HepG2 (cell line): ENCODE results near the gene MAP3K1. TPM values are rescaled to one million over a fixed set of nuclear protein-coding genes. Genes with fewer than 3 reads are reported as not detected.

Source experiments
- ATAC-seq: fragments of 200-7000 bp; cut with Tn5 transposase; 3 replicates; pipeline ENCODE4 v1.9.1; 2020; ENCODE audit warnings: mild to moderate bottlenecking, moderate library complexity
- BruUV-seq: library from RNA; stranded (reverse); fragments of 400-500 nt; replicated peaks from 2 replicates; lab custom pipeline; 2021; lab: Mats Ljungman, UMichigan
- CTCF ChIA-PET: fragments of 300-600 bp; formaldehyde crosslinking; extraction: SDS; loops from one replicate; lab custom pipeline; 2021; ENCODE audit warnings: low total read pairs, inconsistent platforms, low intra/inter-chr PET ratio; lab: Yijun Ruan, JAX
- POLR2A ChIA-PET: fragments of 350-600 bp; sonication (Branson Sonifier 250); formaldehyde crosslinking; loops from one replicate; lab custom pipeline; 2020; ENCODE audit warnings: antibody characterized with exemption, inconsistent platforms; lab: Yijun Ruan, JAX
- DNase-seq: peaks from one replicate; pipeline ENCODE4 v3.0.0-alpha.2; 2015; ENCODE audit warnings: low spot score
- FAIRE-seq: peaks from 3 replicates; lab custom pipeline; 2011; peaks lifted over from hg19 to GRCh38; lab: Jason Lieb, UNC
- H2AFZ ChIP-seq: one replicate; pipeline ENCODE4 v1.6.1; 2011; ENCODE audit warnings: low read length, inconsistent platforms
- H3K27ac ChIP-seq: fragments of 300-600 bp; 3 replicates; pipeline ENCODE4 v1.8.0; 2011; ENCODE audit warnings: mixed run types, mild to moderate bottlenecking, mixed read lengths, low read length, inconsistent platforms; ENCODE audit not compliant: insufficient read depth; ENCODE audit errors: extremely low read length
- H3K27me3 ChIP-seq, 2 experiments: fragments of 200-600 bp in 1 of 2; 2 replicates in 1 of 2; 3 replicates in 1 of 2; pipeline versions ENCODE4 v1.6.0 to v1.8.0; 2011; ENCODE audit warnings: low read length in 2 of 2, mild to moderate bottlenecking in 2 of 2, moderate library complexity in 2 of 2, inconsistent platforms in 1 of 2; ENCODE audit not compliant: insufficient read depth in 2 of 2, control insufficient read depth in 1 of 2
- H3K36me3 ChIP-seq, 2 experiments: fragments of 200-600 bp in 1 of 2; replicated peaks in 1 of 2; 2 replicates in 1 of 2; 3 replicates in 1 of 2; pipeline versions ENCODE4 v1.5.1 to v1.8.0; 2011; ENCODE audit warnings: low read length in 2 of 2, inconsistent platforms in 1 of 2; ENCODE audit not compliant: insufficient read depth in 2 of 2, control insufficient read depth in 1 of 2
- H3K4me1 ChIP-seq: 2 replicates; pipeline ENCODE4 v1.5.1; 2012; ENCODE audit warnings: low read length, inconsistent platforms; ENCODE audit not compliant: insufficient read depth
- H3K4me2 ChIP-seq: 2 replicates; pipeline ENCODE4 v1.6.0; 2011; ENCODE audit warnings: low read depth, low read length, inconsistent platforms
- H3K4me3 ChIP-seq, 3 experiments: fragments of 200-600 bp in 1 of 3; sonication (generic), shearing (Covaris generic) in 1 of 3; replicated peaks in 1 of 3; 2 replicates each; pipeline ENCODE4 v1.5.1; 2011 to 2016; ENCODE audit warnings: low read length in 3 of 3, inconsistent platforms in 2 of 3, low read depth in 2 of 3, mild to moderate bottlenecking in 2 of 3, control low read depth in 1 of 3, mixed read lengths in 1 of 3; ENCODE audit not compliant: insufficient read depth in 1 of 3
- H3K79me2 ChIP-seq: one replicate; pipeline ENCODE4 v1.6.1; 2011; ENCODE audit warnings: low read length, inconsistent platforms; ENCODE audit not compliant: insufficient read depth
- H3K9ac ChIP-seq: 2 replicates; pipeline ENCODE4 v1.6.0; 2011; ENCODE audit warnings: mild to moderate bottlenecking, low read depth, low read length, inconsistent platforms; ENCODE audit not compliant: insufficient read depth
- H3K9me3 ChIP-seq: 2 replicates; pipeline ENCODE4 v1.5.1; 2012; ENCODE audit warnings: mild to moderate bottlenecking, low read length
- H4K20me1 ChIP-seq: 2 replicates; pipeline ENCODE4 v1.6.0; 2011; ENCODE audit warnings: inconsistent platforms, mild to moderate bottlenecking, low read length, moderate library complexity; ENCODE audit not compliant: insufficient read depth
- AFF4 ChIP-seq: sonication (generic); formaldehyde crosslinking; IDR thresholded peaks from 2 replicates; pipeline ENCODE4 v1.4.0; 2020; ENCODE audit warnings: missing genetic modification reagents
- CAMTA2 ChIP-seq: sonication (generic); formaldehyde crosslinking; IDR thresholded peaks from 2 replicates; pipeline ENCODE4 v1.4.0; 2020; ENCODE audit warnings: mild to moderate bottlenecking, missing genetic modification reagents, borderline replicate concordance
- HMG20A ChIP-seq: IDR thresholded peaks from 2 replicates; pipeline ENCODE4 v1.6.1; 2016; ENCODE audit warnings: borderline replicate concordance
- KLF11 ChIP-seq: IDR thresholded peaks from 2 replicates; pipeline ENCODE4 v1.6.1; 2016; ENCODE audit warnings: missing compliant biosample characterization
- MAFF ChIP-seq: IDR thresholded peaks from 2 replicates; pipeline ENCODE4 v1.6.1; 2011; ENCODE audit warnings: low read depth, low read length, improper control_type of control experiment
- MAFK ChIP-seq, 2 experiments: IDR thresholded peaks in 1 of 2; conservative IDR thresholded peaks in 1 of 2; 2 replicates each; pipeline ENCODE4 v1.6.1; 2011; ENCODE audit warnings: improper control_type of control experiment in 2 of 2, low read length in 2 of 2
- NFE2 ChIP-seq: sonication (generic); formaldehyde crosslinking; IDR thresholded peaks from 2 replicates; pipeline ENCODE4 v1.4.0; 2020; ENCODE audit warnings: missing genetic modification reagents
- NFE2L2 ChIP-seq: fragments of 150-350 bp; IDR thresholded peaks from 2 replicates; pipeline ENCODE4 v1.6.1; 2014; ENCODE audit warnings: low read length
- REPIN1 ChIP-seq: sonication (generic); formaldehyde crosslinking; IDR thresholded peaks from 2 replicates; pipeline ENCODE4 v1.8.0; 2022; ENCODE audit warnings: missing genetic modification reagents, low read depth, mild to moderate bottlenecking, borderline replicate concordance
- TBP ChIP-seq: sonication (generic); formaldehyde crosslinking; IDR thresholded peaks from 2 replicates; pipeline ENCODE4 v1.5.0; 2020; ENCODE audit warnings: missing genetic modification reagents
- YEATS2 ChIP-seq: sonication (generic); formaldehyde crosslinking; IDR thresholded peaks from 2 replicates; pipeline ENCODE4 v1.4.0; 2020; ENCODE audit warnings: missing genetic modification reagents, borderline replicate concordance
- ZIK1 ChIP-seq: sonication (generic); formaldehyde crosslinking; IDR thresholded peaks from 2 replicates; pipeline ENCODE4 v1.5.0; 2020; ENCODE audit warnings: mild to moderate bottlenecking, low read depth, missing genetic modification reagents, borderline replicate concordance
- ZNF24 ChIP-seq: fragments of 450-650 bp; IDR thresholded peaks from 2 replicates; pipeline ENCODE4 v1.6.1; 2017; ENCODE audit warnings: antibody characterized with exemption, mild to moderate bottlenecking
- ZNF7 ChIP-seq: IDR thresholded peaks from 2 replicates; pipeline ENCODE4 v1.6.1; 2016; ENCODE audit warnings: missing biosample characterization, missing genetic modification reagents
- WGBS: methylation state at CpG from one replicate; pipeline ENCODE4 v1.1.6; 2017; ENCODE audit warnings: low lambda C conversion rate; 5-methylcytosine and 5-hydroxymethylcytosine counted together
- in situ Hi-C: cut with HindIII; loops from 2 replicates; pipeline ENCODE4 v1.10.0; 2017; ENCODE audit warnings: low pct_unique_long_range_greater_than_20kb; ENCODE audit not compliant: extremely low pct_ligation_motif_present
- intact Hi-C: fragments of 100-400 bp; cut with micrococcal nuclease; formaldehyde crosslinking; loops from one replicate; pipeline ENCODE4 v1.10.0; 2022; ENCODE audit not compliant: unreplicated experiment
- polyA plus RNA-seq, 8 experiments: library from polyadenylated mRNA; depleted of rRNA in 3 of 8; stranded (reverse) in 7 of 8; unstranded in 1 of 8; fragments of >200 nt; fragmentation: Illumina TruSeq in 4 of 8; extraction: Trizol in 4 of 8; gene quantifications; 2 replicates each; pipeline versions ENCODE4 v1.2.1 to v1.2.3, GENCODE V29; 2011 to 2016; ENCODE audit warnings: low read depth in 4 of 8, missing spikeins in 1 of 8, mixed read lengths in 1 of 8; ENCODE audit not compliant: insufficient read depth in 1 of 8
- total RNA-seq, 5 experiments: library from RNA; depleted of rRNA; stranded (reverse); fragments of >200 nt; fragmentation: Illumina TruSeq; extraction: Trizol; gene quantifications; 2 replicates each; pipeline ENCODE4 v1.2.3, GENCODE V29; 2016; ENCODE audit warnings: low read depth in 1 of 5

MAP3K1 gene
- total and polyA plus RNA-seq, 2 of the 13 experiments (the other 11 are each of a cell fraction or from before 2014, with no cell fraction given), result 16.4 to 30.3 TPM

- TF ChIP-seq AFF4 (CRISPR knock-in tag) (no peak), KLF11 (no peak), ZNF24 (no peak), REPIN1 (no peak), ZIK1 (CRISPR knock-in tag) (no peak), CAMTA2 (CRISPR knock-in tag) (no peak), TBP (CRISPR knock-in tag) (no peak)
- TF ChIP-seq, all 625 proteins: peak for 0
Observed at GRCh38 chr5:56810826-56811225, 4.5 kb upstream of the MAP3K1 start (continued).

- Histone ChIP-seq H4K20me1 (0 out of 2 replicates have a peak, but pooled peaks cover under 1% of the 10 kb centered on the region), H3K79me2 (peaks cover 15% of the 10 kb centered on the region), H3K36me3 (no peaks in the 10 kb centered on the region), H3K9me3 (no peaks in the 10 kb centered on the region), H2AFZ (no peak overlapping the region), H3K27me3 (peaks cover 0 to 4% of the 10 kb centered on the region in 2 experiments; a peak in 1 of 5 replicates), H3K27ac (no peak overlapping the region), H3K9ac (no peak overlapping the region), H3K4me3 (no peak overlapping the region), H3K4me1 (peaks cover 20% of the 10 kb centered on the region), H3K4me2 (no peak overlapping the region)
- in situ Hi-C loops (no loop called here), intact Hi-C loops (no loop called here)
- DNase-seq (no peak), FAIRE-seq (no peak), ATAC-seq (no peak)
- no peak for TF ChIP-seq HMG20A (CRISPR knock-in tag)
- TF ChIP-seq NFE2L2, result peak; percentile 72; the same call in 1 of the 2 replicates
- TF ChIP-seq YEATS2 (CRISPR knock-in tag), result no peak
- TF ChIP-seq MAFF, result peak; percentile 68
- peak; percentile 73 to 81 for TF ChIP-seq MAFK (conservative IDR thresholded peaks at IDR 0.05 in 1 of 2, IDR thresholded peaks at IDR 0.05 in 1 of 2; ENCODE audit: low read length in 2 of 2)
- TF ChIP-seq NFE2, result peak; percentile 86
- peak; percentile 83 for TF ChIP-seq ZNF7 (CRISPR knock-in tag)
- ChIA-PET POLR2A (no interaction called here), CTCF (no interaction called here)
- 69% methylated on average over 1 of the region's 1 CpG for WGBS
- no TSS peak for BruUV-seq
Observed at GRCh38 chr5:56812110-56812509, 3.2 kb upstream of the MAP3K1 start.
